K562 (cell line): Measurements from ENCODE around the gene MARCHF3.

Experiments used
- CTBP1 ChIP-seq: fragments of 450-650 bp; IDR thresholded peaks from 2 replicates; pipeline ENCODE4 v1.6.1; 2016; ENCODE audit warnings: borderline replicate concordance
- FOXA1 ChIP-seq: fragments of 450-650 bp; IDR thresholded peaks from 2 replicates; pipeline ENCODE4 v1.6.1; 2016; ENCODE audit warnings: mild to moderate bottlenecking, borderline replicate concordance
- HMG20A ChIP-seq: fragments of 450-650 bp; formaldehyde crosslinking; conservative IDR thresholded peaks from 2 replicates; pipeline ENCODE4 v1.4.0; 2020; ENCODE audit warnings: mild to moderate bottlenecking, mixed read lengths
- KLF1 ChIP-seq: fragments of 450-650 bp; IDR thresholded peaks from 2 replicates; pipeline ENCODE4 v1.6.1; 2016; ENCODE audit warnings: missing genetic modification characterization, missing compliant biosample characterization
- RAD21 ChIP-seq, 2 experiments: fragments of 250-450 bp in 1 of 2; fragments of 450-650 bp in 1 of 2; sonication (Bioruptor Pico) in 1 of 2; formaldehyde crosslinking in 1 of 2; IDR thresholded peaks in 1 of 2; conservative IDR thresholded peaks in 1 of 2; 2 replicates each; pipeline versions ENCODE4 v1.4.0 to v1.8.0; 2020 to 2022; ENCODE audit warnings: mild to moderate bottlenecking in 2 of 2, moderate library complexity in 1 of 2
- ZNF644 ChIP-seq: fragments of 200-800 bp; sonication (Bioruptor generic); IDR thresholded peaks from 2 replicates; pipeline ENCODE4 v1.6.1; 2016; ENCODE audit warnings: low read depth, missing genetic modification characterization, missing compliant biosample characterization
- TF ChIP-seq, protein P1 (sequence below): sonication (generic); formaldehyde crosslinking; IDR thresholded peaks from 2 replicates; pipeline ENCODE4 v1.4.0; 2020; ENCODE audit warnings: mild to moderate bottlenecking, missing genetic modification reagents
- TF ChIP-seq, protein P2 (sequence below), 3 experiments: IDR thresholded peaks in 2 of 3; conservative IDR thresholded peaks in 1 of 3; 2 replicates each; pipeline ENCODE4 v1.5.1; 2011 to 2012; ENCODE audit warnings: low read length in 3 of 3, mild to moderate bottlenecking in 3 of 3, control low read depth in 2 of 3, improper control_type of control experiment in 1 of 3, inconsistent platforms in 1 of 3, low read depth in 1 of 3, mixed read lengths in 1 of 3, moderate library complexity in 1 of 3; ENCODE audit not compliant: insufficient read depth in 2 of 3
- TF ChIP-seq, protein P3 (sequence below), 2 experiments: fragments of 450-650 bp in 1 of 2; sonication (generic) in 1 of 2; formaldehyde crosslinking in 1 of 2; IDR thresholded peaks; 2 replicates each; pipeline versions ENCODE4 v1.7.1 to v1.9.0; 2016 to 2022; ENCODE audit warnings: inconsistent platforms in 1 of 2, mild to moderate bottlenecking in 1 of 2, missing genetic modification reagents in 1 of 2
- TF ChIP-seq, protein P4 (sequence below): sonication (generic); formaldehyde crosslinking; IDR thresholded peaks from 2 replicates; pipeline ENCODE4 v1.8.0; 2022; ENCODE audit warnings: mild to moderate bottlenecking, low read depth, missing genetic modification reagents

DNA sequence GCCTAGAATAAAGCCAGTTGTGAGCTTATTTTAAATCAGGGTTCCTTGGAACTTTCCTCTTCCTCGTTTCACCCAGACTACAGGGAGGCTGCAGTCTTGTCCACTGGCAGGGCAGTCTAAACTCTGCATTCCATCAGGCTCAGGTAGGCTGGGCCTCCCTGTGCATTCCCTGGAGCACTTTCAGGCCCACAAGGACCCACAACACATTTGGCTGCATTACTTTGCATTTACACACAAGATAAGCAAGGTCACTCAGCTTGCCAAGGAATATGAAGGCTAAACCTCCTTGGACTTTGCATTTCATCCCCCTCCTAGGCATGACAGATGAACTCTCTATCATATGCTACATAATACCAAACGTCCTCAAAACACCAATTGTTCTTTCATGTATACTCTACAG is 104.2 kb downstream of the MARCHF3 start:
- TF ChIP-seq, protein P1, sequence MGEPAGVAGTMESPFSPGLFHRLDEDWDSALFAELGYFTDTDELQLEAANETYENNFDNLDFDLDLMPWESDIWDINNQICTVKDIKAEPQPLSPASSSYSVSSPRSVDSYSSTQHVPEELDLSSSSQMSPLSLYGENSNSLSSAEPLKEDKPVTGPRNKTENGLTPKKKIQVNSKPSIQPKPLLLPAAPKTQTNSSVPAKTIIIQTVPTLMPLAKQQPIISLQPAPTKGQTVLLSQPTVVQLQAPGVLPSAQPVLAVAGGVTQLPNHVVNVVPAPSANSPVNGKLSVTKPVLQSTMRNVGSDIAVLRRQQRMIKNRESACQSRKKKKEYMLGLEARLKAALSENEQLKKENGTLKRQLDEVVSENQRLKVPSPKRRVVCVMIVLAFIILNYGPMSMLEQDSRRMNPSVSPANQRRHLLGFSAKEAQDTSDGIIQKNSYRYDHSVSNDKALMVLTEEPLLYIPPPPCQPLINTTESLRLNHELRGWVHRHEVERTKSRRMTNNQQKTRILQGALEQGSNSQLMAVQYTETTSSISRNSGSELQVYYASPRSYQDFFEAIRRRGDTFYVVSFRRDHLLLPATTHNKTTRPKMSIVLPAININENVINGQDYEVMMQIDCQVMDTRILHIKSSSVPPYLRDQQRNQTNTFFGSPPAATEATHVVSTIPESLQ (CRISPR knock-in tag) = no peak
- TF ChIP-seq ZNF644 (tag) (no peak), CTBP1 (no peak), FOXA1 (no peak), KLF1 (tag) (no peak), RAD21 (CRISPR knock-in tag; conservative IDR thresholded peaks at IDR 0.05 in 1 of 2, IDR thresholded peaks at IDR 0.05 in 1 of 2) (no peak), HMG20A (CRISPR knock-in tag) (no peak)
- TF ChIP-seq, protein P2, sequence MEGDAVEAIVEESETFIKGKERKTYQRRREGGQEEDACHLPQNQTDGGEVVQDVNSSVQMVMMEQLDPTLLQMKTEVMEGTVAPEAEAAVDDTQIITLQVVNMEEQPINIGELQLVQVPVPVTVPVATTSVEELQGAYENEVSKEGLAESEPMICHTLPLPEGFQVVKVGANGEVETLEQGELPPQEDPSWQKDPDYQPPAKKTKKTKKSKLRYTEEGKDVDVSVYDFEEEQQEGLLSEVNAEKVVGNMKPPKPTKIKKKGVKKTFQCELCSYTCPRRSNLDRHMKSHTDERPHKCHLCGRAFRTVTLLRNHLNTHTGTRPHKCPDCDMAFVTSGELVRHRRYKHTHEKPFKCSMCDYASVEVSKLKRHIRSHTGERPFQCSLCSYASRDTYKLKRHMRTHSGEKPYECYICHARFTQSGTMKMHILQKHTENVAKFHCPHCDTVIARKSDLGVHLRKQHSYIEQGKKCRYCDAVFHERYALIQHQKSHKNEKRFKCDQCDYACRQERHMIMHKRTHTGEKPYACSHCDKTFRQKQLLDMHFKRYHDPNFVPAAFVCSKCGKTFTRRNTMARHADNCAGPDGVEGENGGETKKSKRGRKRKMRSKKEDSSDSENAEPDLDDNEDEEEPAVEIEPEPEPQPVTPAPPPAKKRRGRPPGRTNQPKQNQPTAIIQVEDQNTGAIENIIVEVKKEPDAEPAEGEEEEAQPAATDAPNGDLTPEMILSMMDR (IDR thresholded peaks at IDR 0.05 in 2 of 3, conservative IDR thresholded peaks at IDR 0.05 in 1 of 3; ENCODE audit: insufficient read depth in 2 of 3, low read depth in 1 of 3, low read length in 3 of 3) = no peak
- TF ChIP-seq, protein P3, sequence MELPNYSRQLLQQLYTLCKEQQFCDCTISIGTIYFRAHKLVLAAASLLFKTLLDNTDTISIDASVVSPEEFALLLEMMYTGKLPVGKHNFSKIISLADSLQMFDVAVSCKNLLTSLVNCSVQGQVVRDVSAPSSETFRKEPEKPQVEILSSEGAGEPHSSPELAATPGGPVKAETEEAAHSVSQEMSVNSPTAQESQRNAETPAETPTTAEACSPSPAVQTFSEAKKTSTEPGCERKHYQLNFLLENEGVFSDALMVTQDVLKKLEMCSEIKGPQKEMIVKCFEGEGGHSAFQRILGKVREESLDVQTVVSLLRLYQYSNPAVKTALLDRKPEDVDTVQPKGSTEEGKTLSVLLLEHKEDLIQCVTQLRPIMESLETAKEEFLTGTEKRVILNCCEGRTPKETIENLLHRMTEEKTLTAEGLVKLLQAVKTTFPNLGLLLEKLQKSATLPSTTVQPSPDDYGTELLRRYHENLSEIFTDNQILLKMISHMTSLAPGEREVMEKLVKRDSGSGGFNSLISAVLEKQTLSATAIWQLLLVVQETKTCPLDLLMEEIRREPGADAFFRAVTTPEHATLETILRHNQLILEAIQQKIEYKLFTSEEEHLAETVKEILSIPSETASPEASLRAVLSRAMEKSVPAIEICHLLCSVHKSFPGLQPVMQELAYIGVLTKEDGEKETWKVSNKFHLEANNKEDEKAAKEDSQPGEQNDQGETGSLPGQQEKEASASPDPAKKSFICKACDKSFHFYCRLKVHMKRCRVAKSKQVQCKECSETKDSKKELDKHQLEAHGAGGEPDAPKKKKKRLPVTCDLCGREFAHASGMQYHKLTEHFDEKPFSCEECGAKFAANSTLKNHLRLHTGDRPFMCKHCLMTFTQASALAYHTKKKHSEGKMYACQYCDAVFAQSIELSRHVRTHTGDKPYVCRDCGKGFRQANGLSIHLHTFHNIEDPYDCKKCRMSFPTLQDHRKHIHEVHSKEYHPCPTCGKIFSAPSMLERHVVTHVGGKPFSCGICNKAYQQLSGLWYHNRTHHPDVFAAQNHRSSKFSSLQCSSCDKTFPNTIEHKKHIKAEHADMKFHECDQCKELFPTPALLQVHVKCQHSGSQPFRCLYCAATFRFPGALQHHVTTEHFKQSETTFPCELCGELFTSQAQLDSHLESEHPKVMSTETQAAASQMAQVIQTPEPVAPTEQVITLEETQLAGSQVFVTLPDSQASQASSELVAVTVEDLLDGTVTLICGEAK (IDR thresholded peaks at IDR 0.05) = no peak
- TF ChIP-seq, protein P3 (CRISPR knock-in tag; IDR thresholded peaks at IDR 0.05) = no peak
- TF ChIP-seq, protein P4, sequence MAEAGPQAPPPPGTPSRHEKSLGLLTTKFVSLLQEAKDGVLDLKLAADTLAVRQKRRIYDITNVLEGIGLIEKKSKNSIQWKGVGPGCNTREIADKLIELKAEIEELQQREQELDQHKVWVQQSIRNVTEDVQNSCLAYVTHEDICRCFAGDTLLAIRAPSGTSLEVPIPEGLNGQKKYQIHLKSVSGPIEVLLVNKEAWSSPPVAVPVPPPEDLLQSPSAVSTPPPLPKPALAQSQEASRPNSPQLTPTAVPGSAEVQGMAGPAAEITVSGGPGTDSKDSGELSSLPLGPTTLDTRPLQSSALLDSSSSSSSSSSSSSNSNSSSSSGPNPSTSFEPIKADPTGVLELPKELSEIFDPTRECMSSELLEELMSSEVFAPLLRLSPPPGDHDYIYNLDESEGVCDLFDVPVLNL (CRISPR knock-in tag) = no peak
